Neural crest cell (in vitro differentiated cells): ENCODE measurements around the gene ZSCAN5B. TPM values are rescaled to one million over a fixed set of nuclear protein-coding genes. Genes with fewer than 3 reads are reported as not detected.

Experiments used
- total RNA-seq: library from RNA; stranded (reverse); gene quantifications from 2 replicates; pipeline ENCODE4 v1.2.1, GENCODE V29; 2021

ZSCAN5B gene
- total RNA-seq, 1 donor from 2014 or later, result not detected

Other genes starting within 250 kb of the ZSCAN5B start
- not detected in 2 replicates for gene NLRP8, start 250.0 kb downstream of the ZSCAN5B start, total RNA-seq
- not detected in 2 replicates for gene NLRP5, start 211.0 kb downstream of the ZSCAN5B start, total RNA-seq
- gene ZNF787, start 76.5 kb downstream of the ZSCAN5B start, total RNA-seq, result 47.7 and 48.1 TPM in 2 replicates
- 47.5 and 51.5 TPM in 2 replicates for gene ZNF444, start 56.5 kb downstream of the ZSCAN5B start, total RNA-seq
- 0.37 TPM in 1 of 2 replicates, not detected in the other for gene GALP, start 21.8 kb downstream of the ZSCAN5B start, total RNA-seq
- gene ZSCAN5C, start 4.5 kb upstream of the ZSCAN5B start, total RNA-seq, result not detected in 2 replicates
- not detected in 2 replicates for gene EDDM13, start 75.0 kb upstream of the ZSCAN5B start, total RNA-seq
- gene ZSCAN5A, start 117.1 kb upstream of the ZSCAN5B start, total RNA-seq, result 11.6 and 14.7 TPM in 2 replicates
- 4.2 and 5.1 TPM in 2 replicates for gene ZNF582, start 195.8 kb upstream of the ZSCAN5B start, total RNA-seq
- 9.2 and 9.8 TPM in 2 replicates for gene ZNF583, start 206.5 kb upstream of the ZSCAN5B start, total RNA-seq